GM18951 (cell line): ENCODE measurements around the gene CHN1.

Experiments used
- POLR2A ChIP-seq: IDR thresholded peaks from 4 replicates; pipeline ENCODE4 v1.6.1; 2011; ENCODE audit warnings: mild to moderate bottlenecking; ENCODE audit not compliant: insufficient read length, insufficient read depth; ENCODE audit errors: extremely low read depth
- in situ Hi-C: fragments of 300-500 bp; cut with MboI; formaldehyde crosslinking; loops from one replicate; pipeline ENCODE4 v1.12.0; 2022; ENCODE audit warnings: low sequenced_read_pairs, mixed read lengths, inconsistent platforms; ENCODE audit not compliant: unreplicated experiment

Gene CHN1

DNA sequence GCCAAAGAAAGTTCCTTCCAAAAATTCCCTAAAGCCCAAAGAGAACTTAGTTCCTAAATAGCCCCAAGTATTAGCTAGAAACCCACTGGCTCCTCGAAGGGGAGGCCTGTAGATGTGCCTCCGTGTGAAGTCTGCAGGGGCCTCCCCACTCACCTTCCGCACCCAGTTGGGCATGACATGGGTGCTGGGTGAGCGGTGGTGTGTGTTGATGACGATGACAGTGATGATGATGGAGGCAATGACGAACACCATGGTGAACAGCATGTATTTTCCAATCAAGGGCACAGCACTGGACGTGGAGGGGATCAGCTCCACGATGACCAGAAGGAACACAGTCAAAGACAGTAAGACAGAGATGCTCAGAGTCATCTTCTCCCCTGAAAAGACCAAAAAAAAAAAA lies 255.4 kb downstream of the CHN1 start:
- in situ Hi-C loops = loop anchor here (25.0 kb wide), 1 partner anchor 238 kb away; no protein-coding TSS in a partner anchor

DNA sequence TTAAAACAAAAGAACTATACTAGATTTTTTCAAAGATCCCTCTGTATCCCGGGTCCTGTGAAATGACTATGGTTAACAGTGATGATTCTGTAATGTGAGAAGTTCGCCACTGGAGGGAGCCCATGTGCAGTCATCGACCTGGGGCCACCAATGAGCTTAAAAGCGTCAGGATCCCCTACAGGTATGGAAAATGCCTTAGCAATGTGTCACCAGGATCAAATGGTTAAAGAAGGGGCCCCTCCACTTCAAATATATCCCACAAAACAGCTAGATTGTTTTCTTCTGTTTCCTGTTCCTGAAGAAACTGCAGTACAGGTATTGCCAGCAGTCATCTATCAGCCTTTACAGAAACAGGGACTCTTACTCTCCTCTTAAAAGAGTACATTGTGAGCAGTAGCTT lies 256.2 kb downstream of the CHN1 start:
- no peak for TF ChIP-seq POLR2A
- in situ Hi-C loops = no loop called here

More for the DNA sequence above, 255.4 kb downstream of the CHN1 start:
- TF ChIP-seq POLR2A = no peak
